NAMALWA (cell line): ENCODE measurements around the gene BEND5.

Experiments used
- DNase-seq: peaks from one replicate; pipeline ENCODE4 v3.0.0-alpha.2; 2015; ENCODE audit warnings: low spot score

BEND5 gene

GRCh38 chr1:48679859-48680258, 96.8 kb downstream of the BEND5 start:
- no peak for DNase-seq

- no peak for DNase-seq
These were observed 97.8 kb downstream of the BEND5 start for GRCh38 chr1:48678710-48679505.
